Measurements from ENCODE around the gene PGM5. TPM values are rescaled to one million over a fixed set of nuclear protein-coding genes. Genes with fewer than 3 reads are reported as not detected.

Gene PGM5
- total RNA-seq, 1 experiment from 2014 or later: 4.2 TPM

- Mint-ChIP-seq H3K27ac (ENCODE audit: unreplicated experiment) (no peak overlapping the region), H3K4me1 (ENCODE audit: low read depth, unreplicated experiment) (no peaks in the 10 kb centered on the region), H3K4me3 (ENCODE audit: unreplicated experiment) (no peak overlapping the region), H3K36me3 (ENCODE audit: insufficient read depth, unreplicated experiment) (no peaks in the 10 kb centered on the region), H3K9me3 (ENCODE audit: unreplicated experiment) (no peaks in the 10 kb centered on the region), H3K27me3 (ENCODE audit: insufficient read depth, unreplicated experiment) (no peaks in the 10 kb centered on the region)
- DNase-seq: no peak
- no peaks in the 10 kb centered on the region for H3K9me3 ChIP-seq
- ChIA-PET POLR2A (no interaction called here), CTCF (no interaction called here)
- no peaks in the 10 kb centered on the region for H3K4me1 ChIP-seq
- H3K36me3 ChIP-seq (ENCODE audit: control insufficient read depth, insufficient read depth, low read length): no peaks in the 10 kb centered on the region
- H3K27me3 ChIP-seq (replicated peaks; ENCODE audit: control insufficient read depth, insufficient read depth, low read length): no peaks in the 10 kb centered on the region
- no TSS peak for BruUV-seq (replicated peaks)
- intact Hi-C loops (cut with micrococcal nuclease; ENCODE audit: unreplicated experiment): no loop called here
- H3K4me3 ChIP-seq (ENCODE audit: low read depth, low read length): no peak overlapping the region
- no peak for TF ChIP-seq CTCF (IDR thresholded peaks at IDR 0.05; ENCODE audit: insufficient read depth in 1 of 2, low read depth in 1 of 2, low read length in 1 of 2, severe bottlenecking in 1 of 2, unreplicated experiment in 1 of 2)
These were observed 185.2 kb downstream of the PGM5 start for GRCh38 chr9:68541568-68541967.

GRCh38 chr9:68545033-68545705 lies 188.8 kb downstream of the PGM5 start:
- Mint-ChIP-seq H3K36me3 (ENCODE audit: insufficient read depth, unreplicated experiment) (no peaks in the 10 kb centered on the region), H3K27me3 (ENCODE audit: insufficient read depth, unreplicated experiment) (peaks cover 2% of the 10 kb centered on the region), H3K4me1 (ENCODE audit: low read depth, unreplicated experiment) (no peaks in the 10 kb centered on the region), H3K27ac (ENCODE audit: unreplicated experiment) (no peak overlapping the region), H3K9me3 (ENCODE audit: unreplicated experiment) (no peaks in the 10 kb centered on the region), H3K4me3 (ENCODE audit: unreplicated experiment) (no peak overlapping the region)
- ChIA-PET CTCF (no interaction called here), POLR2A (no interaction called here)
- no TSS peak for BruUV-seq (replicated peaks)
- Histone ChIP-seq H3K27me3 (replicated peaks; ENCODE audit: control insufficient read depth, insufficient read depth, low read length) (no peaks in the 10 kb centered on the region), H3K4me3 (ENCODE audit: low read depth, low read length) (no peak overlapping the region), H3K9me3 (no peaks in the 10 kb centered on the region), H3K36me3 (ENCODE audit: control insufficient read depth, insufficient read depth, low read length) (no peaks in the 10 kb centered on the region), H3K4me1 (no peaks in the 10 kb centered on the region)
- no peak for TF ChIP-seq CTCF (IDR thresholded peaks at IDR 0.05; ENCODE audit: insufficient read depth in 1 of 2, low read depth in 1 of 2, low read length in 1 of 2, severe bottlenecking in 1 of 2, unreplicated experiment in 1 of 2)
- DNase-seq: no peak
- intact Hi-C loops (cut with micrococcal nuclease; ENCODE audit: unreplicated experiment): no loop called here

- DNase-seq: no peak
- Mint-ChIP-seq H3K4me1 (ENCODE audit: low read depth, unreplicated experiment) (no peaks in the 10 kb centered on the region), H3K4me3 (ENCODE audit: unreplicated experiment) (no peak overlapping the region), H3K9me3 (ENCODE audit: unreplicated experiment) (no peaks in the 10 kb centered on the region), H3K27ac (ENCODE audit: unreplicated experiment) (no peak overlapping the region), H3K36me3 (ENCODE audit: insufficient read depth, unreplicated experiment) (no peaks in the 10 kb centered on the region), H3K27me3 (ENCODE audit: insufficient read depth, unreplicated experiment) (peaks cover 2% of the 10 kb centered on the region)
- ChIA-PET POLR2A (no interaction called here), CTCF (no interaction called here)
- no TSS peak for BruUV-seq (replicated peaks)
- intact Hi-C loops (cut with micrococcal nuclease; ENCODE audit: unreplicated experiment): no loop called here
- H3K9me3 ChIP-seq: no peaks in the 10 kb centered on the region
- TF ChIP-seq CTCF (IDR thresholded peaks at IDR 0.05; ENCODE audit: insufficient read depth in 1 of 2, low read depth in 1 of 2, low read length in 1 of 2, severe bottlenecking in 1 of 2, unreplicated experiment in 1 of 2): no peak
- no peaks in the 10 kb centered on the region for H3K36me3 ChIP-seq (ENCODE audit: control insufficient read depth, insufficient read depth, low read length)
- H3K4me3 ChIP-seq (ENCODE audit: low read depth, low read length): no peak overlapping the region
- H3K27me3 ChIP-seq (replicated peaks; ENCODE audit: control insufficient read depth, insufficient read depth, low read length): no peaks in the 10 kb centered on the region
- no peaks in the 10 kb centered on the region for H3K4me1 ChIP-seq
These were observed 190.4 kb downstream of the PGM5 start for GRCh38 chr9:68546596-68547390.
